Measurements from ENCODE around the gene P2RX6.
A peak's percentile ranks its signal among the peaks of the same experiment; 100 is the strongest.
"Not testable (repeated sequence)": the region's sequence is repeated elsewhere in the genome, so short reads cannot be mapped to it uniquely, and the experiment has no call there.

Gene P2RX6

GRCh38 chr22:21014726-21015465 is at the start of gene P2RX6:
P2RX6 (plus strand) TSS chr22:21015165; CDS start chr22:21015175, 10 bp downstream.
- DNase-seq = no peak

- no peak for DNase-seq
Observed at GRCh38 chr22:20965888-20966855, 48.8 kb upstream of the P2RX6 start.

- DNase-seq = no peak
Observed at GRCh38 chr22:20966883-20967696, 47.9 kb upstream of the P2RX6 start, which contains the start of gene AIFM3. AIFM3 (plus strand) TSS chr22:20967255; CDS start chr22:20967945, 690 bp downstream.

- no peak for DNase-seq
Observed at GRCh38 chr22:20967697-20968211, 47.2 kb upstream of the P2RX6 start.

GRCh38 chr22:20968281-20968977 is 46.5 kb upstream of the P2RX6 start:
- DNase-seq = no peak

GRCh38 chr22:20970939-20971657 is 43.9 kb upstream of the P2RX6 start:
- DNase-seq = no peak

- DNase-seq = not testable (repeated sequence)
Observed at GRCh38 chr22:20972014-20972694, 42.8 kb upstream of the P2RX6 start.

GRCh38 chr22:20972933-20973577 is 41.9 kb upstream of the P2RX6 start:
- no peak for DNase-seq

- DNase-seq = no peak
Observed at GRCh38 chr22:20973634-20974286, 41.2 kb upstream of the P2RX6 start.

- no peak for DNase-seq
Observed at GRCh38 chr22:20974336-20974955, 40.5 kb upstream of the P2RX6 start.

- DNase-seq = no peak
Observed at GRCh38 chr22:20975541-20976290, 39.2 kb upstream of the P2RX6 start.

- DNase-seq = no peak
Observed at GRCh38 chr22:20976291-20976877, 38.6 kb upstream of the P2RX6 start.

- no peak for DNase-seq
Observed at GRCh38 chr22:20977019-20977418, 37.9 kb upstream of the P2RX6 start.

GRCh38 chr22:20977516-20978170 is 37.3 kb upstream of the P2RX6 start:
- DNase-seq = no peak

GRCh38 chr22:20978419-20978818 is 36.5 kb upstream of the P2RX6 start:
- DNase-seq = no peak

GRCh38 chr22:20979243-20979809 is 35.6 kb upstream of the P2RX6 start:
- peak; percentile 58 to 73 for DNase-seq

- no peak for DNase-seq
Observed at GRCh38 chr22:20979940-20980453, 35.0 kb upstream of the P2RX6 start.

All from activated CD4-positive, alpha-beta T cell treated with anti-CD3 and anti-CD28 coated beads for 4 hours (primary cell).